ENCODE data around the gene OR51L1. TPM values are rescaled to one million over a fixed set of nuclear protein-coding genes. Genes with fewer than 3 reads are reported as not detected.

Gene OR51L1
- total RNA-seq, 1 experiment from 2014 or later = not detected

DNA sequence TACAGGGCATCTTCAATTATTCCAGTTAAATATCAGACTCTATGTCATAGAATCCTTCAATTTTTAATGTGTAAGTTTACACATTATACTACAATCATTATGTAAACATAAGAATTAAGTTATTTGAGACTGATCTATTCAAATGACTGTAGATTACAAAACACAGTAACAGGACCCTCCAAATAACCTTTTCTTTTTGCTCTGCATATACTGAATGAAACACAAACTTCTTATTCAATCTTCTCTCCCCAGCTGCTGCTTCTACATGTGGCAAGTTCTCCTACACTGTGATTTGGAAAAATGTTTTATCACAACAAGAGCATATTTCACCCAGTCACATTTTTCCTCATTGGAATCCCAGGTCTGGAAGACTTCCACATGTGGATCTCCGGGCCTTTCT is 51.6 kb downstream of the OR51L1 start, which contains the start of gene OR52J3:
OR52J3 (plus strand) TSS at position 301 of the 400 bp plus-strand sequence; CDS start at position 301, 0 bp downstream.
- H3K27me3 ChIP-seq (ENCODE audit: control insufficient read depth, insufficient read depth, low read length) = no peaks in the 10 kb centered on the region
- H3K4me1 ChIP-seq (ENCODE audit: control insufficient read depth, insufficient read depth, low read length) = no peaks in the 10 kb centered on the region
- no peak for ATAC-seq
- POLR2A ChIA-PET = no interaction called here
- intact Hi-C loops (cut with micrococcal nuclease; ENCODE audit: unreplicated experiment) = no loop called here
- H3K36me3 ChIP-seq (ENCODE audit: control insufficient read depth, insufficient read depth, low read length) = no peaks in the 10 kb centered on the region
- no peak for DNase-seq (ENCODE audit: low read depth, low spot score)
- CTCF ChIA-PET = no interaction called here
- no peaks in the 10 kb centered on the region for H3K9me3 ChIP-seq (ENCODE audit: control insufficient read depth, insufficient read depth, low read depth, low read length)
- BruUV-seq (replicated peaks) = no TSS peak
- H3K27ac ChIP-seq (ENCODE audit: low read length) = no peak within 1 kb of the TSS
- no peak within 1 kb of the TSS for H3K4me3 ChIP-seq (ENCODE audit: low read depth in 2 of 2, low read length in 2 of 2)
- in situ Hi-C loops (cut with HindIII; ENCODE audit: low pct_unique_long_range_greater_than_20kb, low sequenced_read_pairs) = no loop called here
- TF ChIP-seq, protein P1, sequence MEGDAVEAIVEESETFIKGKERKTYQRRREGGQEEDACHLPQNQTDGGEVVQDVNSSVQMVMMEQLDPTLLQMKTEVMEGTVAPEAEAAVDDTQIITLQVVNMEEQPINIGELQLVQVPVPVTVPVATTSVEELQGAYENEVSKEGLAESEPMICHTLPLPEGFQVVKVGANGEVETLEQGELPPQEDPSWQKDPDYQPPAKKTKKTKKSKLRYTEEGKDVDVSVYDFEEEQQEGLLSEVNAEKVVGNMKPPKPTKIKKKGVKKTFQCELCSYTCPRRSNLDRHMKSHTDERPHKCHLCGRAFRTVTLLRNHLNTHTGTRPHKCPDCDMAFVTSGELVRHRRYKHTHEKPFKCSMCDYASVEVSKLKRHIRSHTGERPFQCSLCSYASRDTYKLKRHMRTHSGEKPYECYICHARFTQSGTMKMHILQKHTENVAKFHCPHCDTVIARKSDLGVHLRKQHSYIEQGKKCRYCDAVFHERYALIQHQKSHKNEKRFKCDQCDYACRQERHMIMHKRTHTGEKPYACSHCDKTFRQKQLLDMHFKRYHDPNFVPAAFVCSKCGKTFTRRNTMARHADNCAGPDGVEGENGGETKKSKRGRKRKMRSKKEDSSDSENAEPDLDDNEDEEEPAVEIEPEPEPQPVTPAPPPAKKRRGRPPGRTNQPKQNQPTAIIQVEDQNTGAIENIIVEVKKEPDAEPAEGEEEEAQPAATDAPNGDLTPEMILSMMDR (IDR thresholded peaks at IDR 0.05) = no peak
- TF ChIP-seq, protein P2, sequence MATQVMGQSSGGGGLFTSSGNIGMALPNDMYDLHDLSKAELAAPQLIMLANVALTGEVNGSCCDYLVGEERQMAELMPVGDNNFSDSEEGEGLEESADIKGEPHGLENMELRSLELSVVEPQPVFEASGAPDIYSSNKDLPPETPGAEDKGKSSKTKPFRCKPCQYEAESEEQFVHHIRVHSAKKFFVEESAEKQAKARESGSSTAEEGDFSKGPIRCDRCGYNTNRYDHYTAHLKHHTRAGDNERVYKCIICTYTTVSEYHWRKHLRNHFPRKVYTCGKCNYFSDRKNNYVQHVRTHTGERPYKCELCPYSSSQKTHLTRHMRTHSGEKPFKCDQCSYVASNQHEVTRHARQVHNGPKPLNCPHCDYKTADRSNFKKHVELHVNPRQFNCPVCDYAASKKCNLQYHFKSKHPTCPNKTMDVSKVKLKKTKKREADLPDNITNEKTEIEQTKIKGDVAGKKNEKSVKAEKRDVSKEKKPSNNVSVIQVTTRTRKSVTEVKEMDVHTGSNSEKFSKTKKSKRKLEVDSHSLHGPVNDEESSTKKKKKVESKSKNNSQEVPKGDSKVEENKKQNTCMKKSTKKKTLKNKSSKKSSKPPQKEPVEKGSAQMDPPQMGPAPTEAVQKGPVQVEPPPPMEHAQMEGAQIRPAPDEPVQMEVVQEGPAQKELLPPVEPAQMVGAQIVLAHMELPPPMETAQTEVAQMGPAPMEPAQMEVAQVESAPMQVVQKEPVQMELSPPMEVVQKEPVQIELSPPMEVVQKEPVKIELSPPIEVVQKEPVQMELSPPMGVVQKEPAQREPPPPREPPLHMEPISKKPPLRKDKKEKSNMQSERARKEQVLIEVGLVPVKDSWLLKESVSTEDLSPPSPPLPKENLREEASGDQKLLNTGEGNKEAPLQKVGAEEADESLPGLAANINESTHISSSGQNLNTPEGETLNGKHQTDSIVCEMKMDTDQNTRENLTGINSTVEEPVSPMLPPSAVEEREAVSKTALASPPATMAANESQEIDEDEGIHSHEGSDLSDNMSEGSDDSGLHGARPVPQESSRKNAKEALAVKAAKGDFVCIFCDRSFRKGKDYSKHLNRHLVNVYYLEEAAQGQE (IDR thresholded peaks at IDR 0.05; ENCODE audit: insufficient read depth in 1 of 2, low read depth in 2 of 2, low read length in 1 of 2) = no peak
- TF ChIP-seq POLR2AphosphoS5 (IDR thresholded peaks at IDR 0.05; ENCODE audit: low read depth, low read length) = no peak
- no peak for TF ChIP-seq TCF7L2 (IDR thresholded peaks at IDR 0.05; ENCODE audit: low read depth, low read length)
- no peak for TF ChIP-seq SIN3A (IDR thresholded peaks at IDR 0.05; ENCODE audit: borderline replicate concordance, insufficient read depth, low read depth, low read length)

DNA sequence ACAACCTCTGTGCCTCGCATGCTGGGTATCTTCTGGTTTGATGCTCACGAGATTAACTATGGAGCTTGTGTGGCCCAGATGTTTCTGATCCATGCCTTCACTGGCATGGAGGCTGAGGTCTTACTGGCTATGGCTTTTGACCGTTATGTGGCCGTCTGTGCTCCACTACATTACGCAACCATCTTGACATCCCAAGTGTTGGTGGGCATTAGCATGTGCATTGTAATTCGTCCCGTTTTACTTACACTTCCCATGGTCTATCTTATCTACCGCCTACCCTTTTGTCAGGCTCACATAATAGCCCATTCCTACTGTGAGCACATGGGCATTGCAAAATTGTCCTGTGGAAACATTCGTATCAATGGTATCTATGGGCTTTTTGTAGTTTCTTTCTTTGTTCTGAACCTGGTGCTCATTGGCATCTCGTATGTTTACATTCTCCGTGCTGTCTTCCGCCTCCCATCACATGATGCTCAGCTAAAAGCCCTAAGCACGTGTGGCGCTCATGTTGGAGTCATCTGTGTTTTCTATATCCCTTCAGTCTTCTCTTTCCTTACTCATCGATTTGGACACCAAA is 52.2 kb downstream of the OR51L1 start:
- Histone ChIP-seq H3K27me3 (ENCODE audit: control insufficient read depth, insufficient read depth, low read length) (no peaks in the 10 kb centered on the region), H3K36me3 (ENCODE audit: control insufficient read depth, insufficient read depth, low read length) (no peaks in the 10 kb centered on the region), H3K4me3 (ENCODE audit: low read depth in 2 of 2, low read length in 2 of 2) (no peak overlapping the region), H3K9me3 (ENCODE audit: control insufficient read depth, insufficient read depth, low read depth, low read length) (no peaks in the 10 kb centered on the region), H3K27ac (ENCODE audit: low read length) (no peak overlapping the region), H3K4me1 (ENCODE audit: control insufficient read depth, insufficient read depth, low read length) (no peaks in the 10 kb centered on the region)
- ChIA-PET POLR2A (no interaction called here), CTCF (no interaction called here)
- in situ Hi-C loops (cut with HindIII; ENCODE audit: low pct_unique_long_range_greater_than_20kb, low sequenced_read_pairs) = no loop called here
- intact Hi-C loops (cut with micrococcal nuclease; ENCODE audit: unreplicated experiment) = no loop called here
- ATAC-seq (no peak), DNase-seq (ENCODE audit: low read depth, low spot score) (no peak)
- no TSS peak for BruUV-seq (replicated peaks)
- no peak for TF ChIP-seq POLR2AphosphoS5 (IDR thresholded peaks at IDR 0.05; ENCODE audit: low read depth, low read length)
- no peak for TF ChIP-seq TCF7L2 (IDR thresholded peaks at IDR 0.05; ENCODE audit: low read depth, low read length)
- TF ChIP-seq SIN3A (IDR thresholded peaks at IDR 0.05; ENCODE audit: borderline replicate concordance, insufficient read depth, low read depth, low read length) = no peak
- TF ChIP-seq, protein P2 (IDR thresholded peaks at IDR 0.05; ENCODE audit: insufficient read depth in 1 of 2, low read depth in 2 of 2, low read length in 1 of 2) = no peak
- TF ChIP-seq, protein P1 (IDR thresholded peaks at IDR 0.05) = no peak

All from Panc1 (cell line).